Glutamatergic neuron (in vitro differentiated cells): ENCODE measurements around the gene MARCHF5. TPM values are rescaled to one million over a fixed set of nuclear protein-coding genes. Genes with fewer than 3 reads are reported as not detected.

ENCODE experiments used
- DNase-seq: peaks from one replicate; pipeline ENCODE4 v3.0.0; 2022
- H3K27ac Mint-ChIP-seq: one replicate; pipeline ENCODE4 v1.8.0; 2020; ENCODE audit warnings: mild to moderate bottlenecking, mixed read lengths, inconsistent platforms; ENCODE audit not compliant: unreplicated experiment
- H3K27me3 Mint-ChIP-seq: one replicate; pipeline ENCODE4 v1.8.0; 2020; ENCODE audit warnings: mild to moderate bottlenecking, moderate library complexity, mixed read lengths, inconsistent platforms; ENCODE audit not compliant: unreplicated experiment
- H3K36me3 Mint-ChIP-seq: one replicate; pipeline ENCODE4 v1.8.0; 2020; ENCODE audit warnings: mild to moderate bottlenecking, mixed read lengths, inconsistent platforms; ENCODE audit not compliant: unreplicated experiment
- H3K4me1 Mint-ChIP-seq: one replicate; pipeline ENCODE4 v1.8.0; 2020; ENCODE audit warnings: mild to moderate bottlenecking, low read depth, mixed read lengths, inconsistent platforms; ENCODE audit not compliant: unreplicated experiment
- H3K4me3 Mint-ChIP-seq: one replicate; pipeline ENCODE4 v1.8.0; 2020; ENCODE audit warnings: mild to moderate bottlenecking, mixed read lengths, inconsistent platforms; ENCODE audit not compliant: unreplicated experiment
- H3K9me3 Mint-ChIP-seq: one replicate; pipeline ENCODE4 v1.8.0; 2020; ENCODE audit warnings: mild to moderate bottlenecking, moderate library complexity, mixed read lengths, inconsistent platforms; ENCODE audit not compliant: unreplicated experiment
- total RNA-seq: library from RNA; stranded (reverse); fragmentation: NEBNext Ultra II Directional; extraction: Animal tissue kit (Norgen Biotek cat#: 25700); gene quantifications from one replicate; pipeline ENCODE4 v1.2.1, GENCODE V29; 2021; ENCODE audit not compliant: unreplicated experiment
- TF ChIP-seq, protein P1 (sequence below): fragments of 200-600 bp; sonication (generic); IDR thresholded peaks from one replicate; pipeline ENCODE4 v1.5.0; 2021; ENCODE audit not compliant: partially characterized antibody, unreplicated experiment

MARCHF5 gene
- total RNA-seq, 1 donor from 2014 or later, result 68.5 TPM

DNA sequence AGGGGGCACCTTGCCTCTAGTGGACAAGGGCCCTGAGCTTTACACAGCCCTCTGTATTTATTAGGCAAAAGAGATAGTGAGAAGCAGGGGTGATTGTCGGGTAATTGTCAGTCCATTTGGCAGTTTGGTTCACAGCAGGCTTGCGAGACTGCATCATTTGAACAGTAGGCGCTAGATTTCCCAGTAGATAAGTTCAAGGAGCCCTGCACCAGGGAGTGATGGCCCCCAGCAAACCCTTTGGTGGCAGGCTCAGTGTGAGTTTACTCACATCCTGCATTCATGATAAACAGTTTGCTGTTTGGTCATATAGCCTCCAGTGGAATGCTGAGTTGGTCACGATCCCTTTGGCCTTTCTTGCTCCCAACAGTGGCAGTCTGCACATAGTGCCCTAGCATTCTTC lies 59.4 kb downstream of the MARCHF5 start:
- H3K4me1 Mint-ChIP-seq, result peaks cover 5% of the 10 kb centered on the region
- no peak overlapping the region for H3K27ac Mint-ChIP-seq
- TF ChIP-seq, protein P1, sequence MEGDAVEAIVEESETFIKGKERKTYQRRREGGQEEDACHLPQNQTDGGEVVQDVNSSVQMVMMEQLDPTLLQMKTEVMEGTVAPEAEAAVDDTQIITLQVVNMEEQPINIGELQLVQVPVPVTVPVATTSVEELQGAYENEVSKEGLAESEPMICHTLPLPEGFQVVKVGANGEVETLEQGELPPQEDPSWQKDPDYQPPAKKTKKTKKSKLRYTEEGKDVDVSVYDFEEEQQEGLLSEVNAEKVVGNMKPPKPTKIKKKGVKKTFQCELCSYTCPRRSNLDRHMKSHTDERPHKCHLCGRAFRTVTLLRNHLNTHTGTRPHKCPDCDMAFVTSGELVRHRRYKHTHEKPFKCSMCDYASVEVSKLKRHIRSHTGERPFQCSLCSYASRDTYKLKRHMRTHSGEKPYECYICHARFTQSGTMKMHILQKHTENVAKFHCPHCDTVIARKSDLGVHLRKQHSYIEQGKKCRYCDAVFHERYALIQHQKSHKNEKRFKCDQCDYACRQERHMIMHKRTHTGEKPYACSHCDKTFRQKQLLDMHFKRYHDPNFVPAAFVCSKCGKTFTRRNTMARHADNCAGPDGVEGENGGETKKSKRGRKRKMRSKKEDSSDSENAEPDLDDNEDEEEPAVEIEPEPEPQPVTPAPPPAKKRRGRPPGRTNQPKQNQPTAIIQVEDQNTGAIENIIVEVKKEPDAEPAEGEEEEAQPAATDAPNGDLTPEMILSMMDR, result no peak
- no peaks in the 10 kb centered on the region for H3K9me3 Mint-ChIP-seq
- H3K4me3 Mint-ChIP-seq, result no peak overlapping the region
- no peaks in the 10 kb centered on the region for H3K27me3 Mint-ChIP-seq
- H3K36me3 Mint-ChIP-seq, result no peaks in the 10 kb centered on the region
- no peak for DNase-seq

DNA sequence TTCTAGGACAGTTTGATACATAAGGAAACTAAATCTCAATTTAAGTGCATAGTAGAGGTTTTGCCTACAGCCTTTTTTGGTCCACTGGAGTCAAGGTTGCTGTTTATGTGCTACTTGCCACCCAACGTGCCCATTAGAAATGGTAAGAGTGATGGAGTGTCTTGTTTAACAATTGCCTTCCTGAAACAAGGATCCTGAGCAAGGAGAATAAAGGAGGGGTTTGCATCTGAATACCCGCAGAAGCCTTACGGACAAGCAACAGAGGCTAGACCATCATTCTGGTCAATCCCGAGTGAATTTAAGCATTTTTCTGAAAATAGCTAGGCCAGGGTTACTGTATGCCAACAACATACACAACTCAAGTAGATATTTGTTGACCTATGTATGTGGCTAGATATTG lies 63.6 kb downstream of the MARCHF5 start:
- no peaks in the 10 kb centered on the region for H3K9me3 Mint-ChIP-seq
- no peak for DNase-seq
- TF ChIP-seq, protein P1, result no peak
- H3K4me3 Mint-ChIP-seq, result no peak overlapping the region
- no peaks in the 10 kb centered on the region for H3K36me3 Mint-ChIP-seq
- no peak overlapping the region for H3K27ac Mint-ChIP-seq
- no peaks in the 10 kb centered on the region for H3K27me3 Mint-ChIP-seq
- H3K4me1 Mint-ChIP-seq, result peaks cover 5% of the 10 kb centered on the region

DNA sequence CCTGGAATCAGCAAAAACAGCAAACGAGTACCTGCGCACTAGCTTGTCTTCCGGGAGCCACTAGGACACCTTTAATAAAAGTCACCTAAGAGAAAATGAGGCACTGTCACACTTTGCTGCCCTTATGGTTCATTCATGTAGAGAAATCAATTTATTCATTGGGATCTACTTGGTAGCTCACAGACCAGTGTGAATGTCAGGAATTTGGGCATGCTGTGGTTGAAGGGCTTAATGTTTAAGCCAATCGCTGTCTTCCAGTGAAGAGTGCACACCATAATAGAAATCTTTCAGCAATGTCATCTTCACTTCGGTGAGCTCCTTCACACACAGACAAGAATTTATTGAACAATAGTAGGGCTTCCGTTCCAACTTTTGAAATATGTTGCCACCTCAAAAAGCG lies 65.1 kb downstream of the MARCHF5 start:
- H3K27me3 Mint-ChIP-seq, result no peaks in the 10 kb centered on the region
- peaks cover 5% of the 10 kb centered on the region for H3K4me1 Mint-ChIP-seq
- H3K4me3 Mint-ChIP-seq, result no peak overlapping the region
- no peaks in the 10 kb centered on the region for H3K9me3 Mint-ChIP-seq
- TF ChIP-seq, protein P1, result no peak
- H3K36me3 Mint-ChIP-seq, result no peaks in the 10 kb centered on the region
- no peak overlapping the region for H3K27ac Mint-ChIP-seq
- DNase-seq, result no peak

DNA sequence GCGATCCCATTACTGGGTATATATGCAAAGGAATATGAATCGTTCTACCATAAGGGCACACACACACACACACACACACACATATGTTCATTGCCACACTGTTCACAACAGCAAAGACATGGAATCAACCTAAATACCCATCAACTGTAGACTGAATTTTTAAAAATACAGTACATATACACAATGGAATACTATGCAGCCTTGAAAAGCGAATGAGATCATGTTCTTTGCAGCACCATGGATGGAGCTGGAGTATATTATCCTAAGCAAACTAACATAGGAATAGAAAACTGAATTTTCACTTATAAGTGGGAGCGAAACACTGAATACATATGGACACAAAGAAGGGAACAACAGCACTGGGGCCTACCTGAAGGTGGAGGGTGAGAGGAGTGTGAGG lies 72.5 kb downstream of the MARCHF5 start:
- Mint-ChIP-seq H3K4me3 (no peak overlapping the region), H3K4me1 (no peaks in the 10 kb centered on the region), H3K27ac (no peak overlapping the region), H3K27me3 (peaks cover 7% of the 10 kb centered on the region), H3K9me3 (no peaks in the 10 kb centered on the region), H3K36me3 (no peaks in the 10 kb centered on the region)
- TF ChIP-seq, protein P1, result no peak
- DNase-seq, result no peak

DNA sequence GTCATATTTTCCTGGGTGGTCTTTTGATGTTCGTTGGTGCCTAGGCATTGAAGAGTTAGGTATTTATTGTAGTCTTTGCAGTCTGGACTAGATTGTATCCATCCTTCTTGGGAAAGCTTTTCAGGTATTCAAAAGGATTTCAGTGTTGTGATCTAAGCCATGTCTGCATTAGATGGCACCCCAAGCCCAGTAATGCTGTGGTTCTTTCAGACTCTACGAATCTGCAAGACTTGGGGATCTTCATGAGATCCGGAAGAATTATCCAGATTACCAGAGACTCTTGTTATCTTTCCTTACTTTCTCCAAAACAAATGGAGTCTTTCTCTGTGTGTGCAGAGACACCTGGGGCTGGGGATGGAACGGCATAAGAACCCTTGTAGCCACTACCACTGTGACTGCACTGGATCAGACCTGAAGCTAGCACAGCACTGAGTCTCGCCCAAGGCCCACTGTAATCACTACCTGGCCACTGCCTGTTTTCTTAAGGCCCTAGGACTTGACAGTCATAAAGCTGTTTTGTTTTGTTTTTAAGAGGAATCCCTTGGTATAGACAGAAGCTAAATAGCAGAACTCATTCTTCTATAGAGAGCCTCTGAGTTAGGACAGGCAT lies 75.5 kb downstream of the MARCHF5 start:
- no peaks in the 10 kb centered on the region for H3K4me1 Mint-ChIP-seq
- no peak for DNase-seq

More for the DNA sequence above, 75.5 kb downstream of the MARCHF5 start:
- TF ChIP-seq, protein P1, result no peak
- Mint-ChIP-seq H3K4me3 (no peak overlapping the region), H3K27me3 (peaks cover 5% of the 10 kb centered on the region), H3K27ac (no peak overlapping the region), H3K36me3 (no peaks in the 10 kb centered on the region), H3K9me3 (no peaks in the 10 kb centered on the region)
